PFSK-1 (cell line): ENCODE measurements around the gene HAT1.

Experiments used
- FOXP2 ChIP-seq: optimal IDR thresholded peaks from 2 replicates; pipeline ENCODE3; 2011; ENCODE audit warnings: borderline replicate concordance, control low read depth, inconsistent platforms; ENCODE audit not compliant: insufficient read depth; ENCODE audit errors: extremely low read length, extremely low read depth
- POLR2AphosphoS5 ChIP-seq: IDR thresholded peaks from 2 replicates; pipeline ENCODE4 v1.6.1; 2012; ENCODE audit warnings: low read depth, mild to moderate bottlenecking, control low read depth, low read length, moderate library complexity
- REST ChIP-seq, 2 experiments: IDR thresholded peaks; 2 replicates each; pipeline versions ENCODE4 v1.6.1 to v1.8.0; 2011 to 2012; ENCODE audit warnings: low read depth in 2 of 2, low read length in 2 of 2, control low read depth in 1 of 2, inconsistent platforms in 1 of 2, mild to moderate bottlenecking in 1 of 2, moderate library complexity in 1 of 2; ENCODE audit not compliant: insufficient read depth in 1 of 2
- SIN3A ChIP-seq: IDR thresholded peaks from 2 replicates; pipeline ENCODE4 v1.6.1; 2012; ENCODE audit warnings: mild to moderate bottlenecking, low read length, moderate library complexity, borderline replicate concordance; ENCODE audit not compliant: insufficient read depth
- TAF1 ChIP-seq: IDR thresholded peaks from 2 replicates; pipeline ENCODE4 v1.6.1; 2012; ENCODE audit warnings: low read length, control low read depth, borderline replicate concordance; ENCODE audit not compliant: insufficient read depth

GRCh38 chr2:172013396-172013795 lies 91.1 kb downstream of the HAT1 start:
- TF ChIP-seq SIN3A: no peak
- no peak for TF ChIP-seq REST (IDR thresholded peaks at IDR 0.05; ENCODE audit: insufficient read depth in 1 of 2, low read depth in 2 of 2, low read length in 2 of 2)
- no peak for TF ChIP-seq TAF1
- no peak for TF ChIP-seq POLR2AphosphoS5
- TF ChIP-seq FOXP2: peak; percentile 2
